HL-60 (cell line): ENCODE data around the gene CHADL.

Experiments
- POLR2AphosphoS5 ChIP-seq: IDR thresholded peaks from 2 replicates; pipeline ENCODE4 v1.6.1; 2012; ENCODE audit warnings: low read depth
- REST ChIP-seq: IDR thresholded peaks from 2 replicates; pipeline ENCODE4 v1.6.1; 2012; ENCODE audit warnings: low read depth; ENCODE audit not compliant: insufficient replicate concordance
- TF ChIP-seq, protein P1 (sequence below): IDR thresholded peaks from one replicate; pipeline ENCODE4 v1.5.1; 2011; ENCODE audit warnings: low read length, control low read depth, inconsistent platforms; ENCODE audit not compliant: insufficient read depth

DNA sequence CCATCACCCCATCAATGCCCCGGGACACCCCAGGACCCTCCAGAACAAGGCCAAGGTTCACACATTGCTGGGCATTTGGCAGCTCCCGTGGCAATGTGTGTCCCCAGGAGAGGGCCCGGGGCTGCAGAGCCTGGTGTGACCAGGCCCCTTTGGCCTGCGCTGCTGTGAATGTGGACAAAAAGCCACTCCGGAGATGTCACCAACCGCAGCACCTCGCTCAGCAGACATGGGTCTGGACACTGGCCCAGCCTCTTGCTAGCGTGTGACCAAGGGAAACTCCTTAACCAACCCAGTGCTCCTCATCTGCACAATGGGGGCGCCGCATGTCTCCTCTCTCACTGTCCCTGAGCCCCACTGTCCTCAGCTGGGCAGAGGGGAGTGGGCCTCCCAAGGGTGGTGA, 8.0 kb upstream of the CHADL start:
- TF ChIP-seq, protein P1, sequence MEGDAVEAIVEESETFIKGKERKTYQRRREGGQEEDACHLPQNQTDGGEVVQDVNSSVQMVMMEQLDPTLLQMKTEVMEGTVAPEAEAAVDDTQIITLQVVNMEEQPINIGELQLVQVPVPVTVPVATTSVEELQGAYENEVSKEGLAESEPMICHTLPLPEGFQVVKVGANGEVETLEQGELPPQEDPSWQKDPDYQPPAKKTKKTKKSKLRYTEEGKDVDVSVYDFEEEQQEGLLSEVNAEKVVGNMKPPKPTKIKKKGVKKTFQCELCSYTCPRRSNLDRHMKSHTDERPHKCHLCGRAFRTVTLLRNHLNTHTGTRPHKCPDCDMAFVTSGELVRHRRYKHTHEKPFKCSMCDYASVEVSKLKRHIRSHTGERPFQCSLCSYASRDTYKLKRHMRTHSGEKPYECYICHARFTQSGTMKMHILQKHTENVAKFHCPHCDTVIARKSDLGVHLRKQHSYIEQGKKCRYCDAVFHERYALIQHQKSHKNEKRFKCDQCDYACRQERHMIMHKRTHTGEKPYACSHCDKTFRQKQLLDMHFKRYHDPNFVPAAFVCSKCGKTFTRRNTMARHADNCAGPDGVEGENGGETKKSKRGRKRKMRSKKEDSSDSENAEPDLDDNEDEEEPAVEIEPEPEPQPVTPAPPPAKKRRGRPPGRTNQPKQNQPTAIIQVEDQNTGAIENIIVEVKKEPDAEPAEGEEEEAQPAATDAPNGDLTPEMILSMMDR = no peak
- TF ChIP-seq REST (no peak), POLR2AphosphoS5 (no peak)
